WTC11 (cell line): Measurements from ENCODE around the gene DCAF15.
"Not testable (repeated sequence)": the region's sequence is repeated elsewhere in the genome, so short reads cannot be mapped to it uniquely, and the experiment has no call there.

Experiments used
- CREB1 ChIP-seq: sonication (generic); formaldehyde crosslinking; IDR thresholded peaks from 2 replicates; pipeline ENCODE4 v1.8.0; 2023; ENCODE audit warnings: mild to moderate bottlenecking, missing genetic modification reagents
- CTCF ChIP-seq: fragments of 200-600 bp; IDR thresholded peaks from 2 replicates; pipeline ENCODE4 v1.8.0; 2022; ENCODE audit warnings: antibody characterized with exemption
- FOXP1 ChIP-seq: sonication (generic); formaldehyde crosslinking; IDR thresholded peaks from 2 replicates; pipeline ENCODE4 v1.8.0; 2022; ENCODE audit warnings: missing genetic modification reagents, mild to moderate bottlenecking, moderate library complexity, borderline replicate concordance
- JUN ChIP-seq: sonication (generic); formaldehyde crosslinking; IDR thresholded peaks from 2 replicates; pipeline ENCODE4 v1.8.0; 2023; ENCODE audit warnings: mild to moderate bottlenecking, missing genetic modification reagents
- SP1 ChIP-seq: sonication (generic); formaldehyde crosslinking; conservative IDR thresholded peaks from 2 replicates; pipeline ENCODE4 v1.8.1; 2022; ENCODE audit warnings: missing genetic modification reagents
- TCF7 ChIP-seq: sonication (generic); formaldehyde crosslinking; IDR thresholded peaks from 2 replicates; pipeline ENCODE4 v1.8.0; 2022; ENCODE audit warnings: mild to moderate bottlenecking, low read depth, missing genetic modification reagents, moderate library complexity
- ZBTB43 ChIP-seq: sonication (generic); formaldehyde crosslinking; IDR thresholded peaks from 2 replicates; pipeline ENCODE4 v1.8.1; 2023; ENCODE audit warnings: mild to moderate bottlenecking, missing genetic modification reagents

GRCh38 chr19:13967206-13967605 is 14.9 kb downstream of the DCAF15 start:
- not testable (repeated sequence) for TF ChIP-seq CTCF; FOXP1 (CRISPR knock-in tag); ZBTB43 (CRISPR knock-in tag); TCF7 (CRISPR knock-in tag); JUN; CREB1; SP1
